Gastroesophageal sphincter (tissue), 4 donors: ENCODE results near the gene NOXO1. TPM values are rescaled to one million over a fixed set of nuclear protein-coding genes. Genes with fewer than 3 reads are reported as not detected.

Experiments used
- ATAC-seq: fragments of 150-250 bp; one replicate; pipeline ENCODE4 v1.9.1; 2016; ENCODE audit warnings: mild to moderate bottlenecking, moderate library complexity
- H3K27ac ChIP-seq, 4 donors: fragments of 200-600 bp; sonication (generic) in 3 of 4; 1 replicate in 3 of 4; 2 replicates in 1 of 4; pipeline ENCODE4 v1.5.1; 2016 to 2019
- H3K27me3 ChIP-seq: fragments of 200-600 bp; sonication (generic); one replicate; pipeline ENCODE4 v1.5.1; 2019
- H3K36me3 ChIP-seq, 2 donors: fragments of 200-600 bp; sonication (generic); one replicate each; pipeline ENCODE4 v1.5.1; 2019; ENCODE audit warnings: control low read depth in 1 of 2
- H3K4me1 ChIP-seq, 3 donors: fragments of 200-600 bp; sonication (generic); 1 replicate in 2 of 3; 2 replicates in 1 of 3; pipeline ENCODE4 v1.5.1; 2016 to 2019; ENCODE audit warnings: control low read depth in 2 of 3
- H3K4me3 ChIP-seq, 2 donors: fragments of 200-600 bp; sonication (generic); one replicate each; pipeline ENCODE4 v1.5.1; 2019; ENCODE audit warnings: mild to moderate bottlenecking in 1 of 2, moderate library complexity in 1 of 2
- H3K9me3 ChIP-seq, 3 donors: fragments of 200-600 bp; sonication (generic); one replicate each; pipeline ENCODE4 v1.5.1; 2017 to 2019; ENCODE audit warnings: control low read depth in 2 of 3
- CTCF ChIP-seq, 4 experiments: fragments of 200-600 bp in 2 of 4; fragments of 450-650 bp in 2 of 4; sonication (generic) in 1 of 4; IDR thresholded peaks; one replicate each; pipeline ENCODE4 v1.5.1; 2017 to 2019; ENCODE audit warnings: antibody characterized with exemption in 4 of 4, mild to moderate bottlenecking in 2 of 4, moderate library complexity in 2 of 4
- EP300 ChIP-seq: sonication (generic); formaldehyde crosslinking; IDR thresholded peaks from one replicate; pipeline ENCODE4 v1.6.1; 2017; ENCODE audit warnings: antibody characterized with exemption, mild to moderate bottlenecking
- POLR2A ChIP-seq, 2 donors: fragments of 450-650 bp; IDR thresholded peaks; one replicate each; pipeline ENCODE4 v1.6.1; 2017; ENCODE audit warnings: antibody characterized with exemption in 2 of 2, mild to moderate bottlenecking in 2 of 2, moderate library complexity in 1 of 2
- POLR2AphosphoS5 ChIP-seq: sonication (generic); formaldehyde crosslinking; IDR thresholded peaks from one replicate; pipeline ENCODE4 v1.6.1; 2017; ENCODE audit warnings: antibody characterized with exemption
- WGBS, 2 donors: methylation state at CpG; one replicate each; pipeline ENCODE4 v1.1.5; 2018; ENCODE audit warnings: low coverage in 1 of 2; 5-methylcytosine and 5-hydroxymethylcytosine counted together
- total RNA-seq, 4 donors: library from RNA; depleted of rRNA; stranded (reverse); fragments of >200 nt; gene quantifications; one replicate each; pipeline ENCODE4 v1.1.0, GENCODE V29; 2016

NOXO1 gene
- total RNA-seq, 4 donors from 2014 or later: 1.0 to 1.1 TPM; not detected in 2

GRCh38 chr16:2009791-2010510 lies 28.7 kb upstream of the NOXO1 start, which contains the start of gene ZNF598:
Gene ZNF598, minus strand, starts transcription at chr16:2009821.
- peak; percentile 88 for TF ChIP-seq POLR2AphosphoS5
- TF ChIP-seq EP300: no peak
- TF ChIP-seq CTCF (IDR thresholded peaks at IDR 0.05): peak in 3 of 4 experiments; percentile 11 to 26 (median 20)
- TF ChIP-seq POLR2A (IDR thresholded peaks at IDR 0.05): peak; percentile 89 to 93
- 0 to 8% methylated on average over 2 to 8 of the region's 52 CpGs for WGBS, 2 donors

GRCh38 chr16:2009164-2009711 lies 28.0 kb upstream of the NOXO1 start:
- peak; percentile 21 for ATAC-seq
- WGBS, 2 donors: no CpG with 5 or more reads among the region's 55 CpGs

More at GRCh38 chr16:2009791-2010510, 28.7 kb upstream of the NOXO1 start, which contains the start of gene ZNF598:
- Histone ChIP-seq H3K9me3 (no peaks in the 10 kb centered on the region), H3K4me3 (peak within 1 kb of the TSS; percentile 70 to 90), H3K27ac (peak within 1 kb of the TSS; percentile 92 to 95 (median 94)), H3K4me1 (peaks cover 4 to 53% (median 33%) of the 10 kb centered on the region in 3 donors), H3K27me3 (no peaks in the 10 kb centered on the region), H3K36me3 (peaks cover 0 to 4% of the 10 kb centered on the region in 2 donors)
- peak; percentile 96 for ATAC-seq

GRCh38 chr16:2008631-2009163 lies 27.4 kb upstream of the NOXO1 start:
- Histone ChIP-seq H3K36me3 (peaks cover 0 to 9% of the 10 kb centered on the region in 2 donors), H3K27ac (peak overlapping the region; percentile 85 to 95 (median 94)), H3K4me3 (peak overlapping the region; percentile 70 to 90), H3K4me1 (peaks cover 4 to 65% (median 41%) of the 10 kb centered on the region in 3 donors), H3K27me3 (no peaks in the 10 kb centered on the region), H3K9me3 (no peaks in the 10 kb centered on the region)
- no peak for TF ChIP-seq POLR2A (IDR thresholded peaks at IDR 0.05)
- peak; percentile 16 for TF ChIP-seq POLR2AphosphoS5
- WGBS, 2 donors: 2 to 14% methylated on average over 2 to 10 of the region's 23 CpGs
- no peak for ATAC-seq

More at GRCh38 chr16:2009164-2009711, 28.0 kb upstream of the NOXO1 start:
- TF ChIP-seq POLR2AphosphoS5 (no peak), CTCF (IDR thresholded peaks at IDR 0.05) (peak in 1 of 4 experiments; percentile 16)
- Histone ChIP-seq H3K27ac (peak overlapping the region; percentile 85 to 95 (median 94)), H3K36me3 (peaks cover 0 to 9% of the 10 kb centered on the region in 2 donors), H3K4me1 (peaks cover 4 to 60% (median 36%) of the 10 kb centered on the region in 3 donors), H3K4me3 (peak overlapping the region; percentile 70 to 90), H3K27me3 (no peaks in the 10 kb centered on the region), H3K9me3 (no peaks in the 10 kb centered on the region)

GRCh38 chr16:2008009-2008526 lies 26.8 kb upstream of the NOXO1 start:
- H3K27ac ChIP-seq: peak overlapping the region in 3 of 4 donors; percentile 39 to 95 (median 95)
- H3K36me3 ChIP-seq: peaks cover 0 to 14% of the 10 kb centered on the region in 2 donors
- H3K27me3 ChIP-seq: no peaks in the 10 kb centered on the region
- peaks cover 4 to 71% (median 44%) of the 10 kb centered on the region in 3 donors for H3K4me1 ChIP-seq
- TF ChIP-seq POLR2A (IDR thresholded peaks at IDR 0.05) (no peak), CTCF (IDR thresholded peaks at IDR 0.05) (no peak), POLR2AphosphoS5 (no peak)
- H3K4me3 ChIP-seq: peak overlapping the region in 1 of 2 donors; percentile 70
- no peak for ATAC-seq
- no peaks in the 10 kb centered on the region for H3K9me3 ChIP-seq
- WGBS, 2 donors: 57 to 60% methylated on average over 4 to 9 of the region's 15 CpGs

GRCh38 chr16:2007081-2007836 lies 26.0 kb upstream of the NOXO1 start:
- peaks cover 0 to 22% of the 10 kb centered on the region in 2 donors for H3K36me3 ChIP-seq
- peaks cover 4 to 73% (median 44%) of the 10 kb centered on the region in 3 donors for H3K4me1 ChIP-seq
- H3K4me3 ChIP-seq: peak overlapping the region in 1 of 2 donors; percentile 70
- peak overlapping the region in 1 of 4 donors; percentile 95 for H3K27ac ChIP-seq
- 76% methylated on average over 6 of the region's 16 CpGs; no CpG with 5 or more reads in 1 of the 2 donors for WGBS, 2 donors
- TF ChIP-seq CTCF (IDR thresholded peaks at IDR 0.05) (no peak), POLR2AphosphoS5 (no peak), EP300 (no peak), POLR2A (IDR thresholded peaks at IDR 0.05) (no peak)
- no peaks in the 10 kb centered on the region for H3K9me3 ChIP-seq
- ATAC-seq: no peak
- no peaks in the 10 kb centered on the region for H3K27me3 ChIP-seq
